ENCODE measurements around the gene TTC28.
"Not testable (repeated sequence)": the region's sequence is repeated elsewhere in the genome, so short reads cannot be mapped to it uniquely, and the experiment has no call there.

The TTC28 gene

GRCh38 chr22:28198692-28199091 is 480.9 kb downstream of the TTC28 start:
- DNase-seq: no peak
- no peak overlapping the region for H3K27ac Mint-ChIP-seq
- H3K4me3 Mint-ChIP-seq: no peak overlapping the region
- TF ChIP-seq CTCF (IDR thresholded peaks at IDR 0.05): no peak
- H3K9me3 Mint-ChIP-seq: peaks cover 19% of the 10 kb centered on the region
- peaks cover 12% of the 10 kb centered on the region for H3K36me3 Mint-ChIP-seq (ENCODE audit: low read depth)
- no peaks in the 10 kb centered on the region for H3K27me3 Mint-ChIP-seq (ENCODE audit: low read depth, poor library complexity)
- H3K4me1 Mint-ChIP-seq: peaks cover 10% of the 10 kb centered on the region

- H3K27me3 Mint-ChIP-seq (ENCODE audit: low read depth, poor library complexity); H3K4me3 Mint-ChIP-seq; H3K27ac Mint-ChIP-seq; DNase-seq: not testable (repeated sequence)
- Mint-ChIP-seq H3K9me3 (peaks cover 45% of the 10 kb centered on the region), H3K4me1 (peaks cover 25% of the 10 kb centered on the region), H3K36me3 (ENCODE audit: low read depth) (peaks cover 48% of the 10 kb centered on the region)
Measured at GRCh38 chr22:28191571-28191970, 488.1 kb downstream of the TTC28 start.

- no peak for TF ChIP-seq CTCF (IDR thresholded peaks at IDR 0.05)
- DNase-seq: peak; percentile 9
Measured at GRCh38 chr22:28188178-28188879, 491.3 kb downstream of the TTC28 start.

GRCh38 chr22:28187612-28188011 is 492.0 kb downstream of the TTC28 start:
- Mint-ChIP-seq H3K27me3 (ENCODE audit: low read depth, poor library complexity) (peaks cover 3% of the 10 kb centered on the region), H3K4me1 (peaks cover 27% of the 10 kb centered on the region), H3K36me3 (ENCODE audit: low read depth) (peaks cover 28% of the 10 kb centered on the region), H3K9me3 (peaks cover 22% of the 10 kb centered on the region), H3K4me3 (no peak overlapping the region), H3K27ac (no peak overlapping the region)
- no peak for TF ChIP-seq CTCF (IDR thresholded peaks at IDR 0.05)
- DNase-seq: no peak

More at GRCh38 chr22:28188178-28188879, 491.3 kb downstream of the TTC28 start:
- H3K9me3 Mint-ChIP-seq: peaks cover 29% of the 10 kb centered on the region
- H3K4me1 Mint-ChIP-seq: peaks cover 27% of the 10 kb centered on the region
- peaks cover 33% of the 10 kb centered on the region for H3K36me3 Mint-ChIP-seq (ENCODE audit: low read depth)
- H3K4me3 Mint-ChIP-seq: no peak overlapping the region
- peak overlapping the region; percentile 89 for H3K27ac Mint-ChIP-seq
- peaks cover 3% of the 10 kb centered on the region for H3K27me3 Mint-ChIP-seq (ENCODE audit: low read depth, poor library complexity)

- DNase-seq: no peak
- H3K27me3 Mint-ChIP-seq (ENCODE audit: low read depth, poor library complexity): peaks cover 3% of the 10 kb centered on the region
- H3K4me3 Mint-ChIP-seq: no peak overlapping the region
- H3K36me3 Mint-ChIP-seq (ENCODE audit: low read depth): peaks cover 22% of the 10 kb centered on the region
- no peak overlapping the region for H3K27ac Mint-ChIP-seq
- TF ChIP-seq CTCF (IDR thresholded peaks at IDR 0.05): no peak
- H3K4me1 Mint-ChIP-seq: peaks cover 37% of the 10 kb centered on the region
- peaks cover 12% of the 10 kb centered on the region for H3K9me3 Mint-ChIP-seq
Measured at GRCh38 chr22:28186641-28187040, 493.0 kb downstream of the TTC28 start.

- H3K27ac Mint-ChIP-seq: no peak overlapping the region
- H3K27me3 Mint-ChIP-seq (ENCODE audit: low read depth, poor library complexity): no peaks in the 10 kb centered on the region
- no peak for DNase-seq
- no peaks in the 10 kb centered on the region for H3K9me3 Mint-ChIP-seq
- H3K4me3 Mint-ChIP-seq: no peak overlapping the region
- peaks cover 40% of the 10 kb centered on the region for H3K4me1 Mint-ChIP-seq
- TF ChIP-seq CTCF (IDR thresholded peaks at IDR 0.05): no peak
- peaks cover 9% of the 10 kb centered on the region for H3K36me3 Mint-ChIP-seq (ENCODE audit: low read depth)
Measured at GRCh38 chr22:28185130-28185529, 494.5 kb downstream of the TTC28 start.
